Gastroesophageal sphincter (tissue), 4 donors: Measurements from ENCODE around the gene GOLM1. TPM values are rescaled to one million over a fixed set of nuclear protein-coding genes. Genes with fewer than 3 reads are reported as not detected.

Source experiments
- ATAC-seq: fragments of 150-250 bp; one replicate; pipeline ENCODE4 v1.9.1; 2016; ENCODE audit warnings: mild to moderate bottlenecking, moderate library complexity
- H3K27ac ChIP-seq, 4 donors: fragments of 200-600 bp; sonication (generic) in 3 of 4; 1 replicate in 3 of 4; 2 replicates in 1 of 4; pipeline ENCODE4 v1.5.1; 2016 to 2019
- H3K27me3 ChIP-seq: fragments of 200-600 bp; sonication (generic); one replicate; pipeline ENCODE4 v1.5.1; 2019
- H3K36me3 ChIP-seq, 2 donors: fragments of 200-600 bp; sonication (generic); one replicate each; pipeline ENCODE4 v1.5.1; 2019; ENCODE audit warnings: control low read depth in 1 of 2
- H3K4me1 ChIP-seq, 3 donors: fragments of 200-600 bp; sonication (generic); 1 replicate in 2 of 3; 2 replicates in 1 of 3; pipeline ENCODE4 v1.5.1; 2016 to 2019; ENCODE audit warnings: control low read depth in 2 of 3
- H3K4me3 ChIP-seq, 2 donors: fragments of 200-600 bp; sonication (generic); one replicate each; pipeline ENCODE4 v1.5.1; 2019; ENCODE audit warnings: mild to moderate bottlenecking in 1 of 2, moderate library complexity in 1 of 2
- H3K9me3 ChIP-seq, 3 donors: fragments of 200-600 bp; sonication (generic); one replicate each; pipeline ENCODE4 v1.5.1; 2017 to 2019; ENCODE audit warnings: control low read depth in 2 of 3
- EP300 ChIP-seq: sonication (generic); formaldehyde crosslinking; IDR thresholded peaks from one replicate; pipeline ENCODE4 v1.6.1; 2017; ENCODE audit warnings: antibody characterized with exemption, mild to moderate bottlenecking
- POLR2A ChIP-seq, 2 donors: fragments of 450-650 bp; IDR thresholded peaks; one replicate each; pipeline ENCODE4 v1.6.1; 2017; ENCODE audit warnings: antibody characterized with exemption in 2 of 2, mild to moderate bottlenecking in 2 of 2, moderate library complexity in 1 of 2
- POLR2AphosphoS5 ChIP-seq: sonication (generic); formaldehyde crosslinking; IDR thresholded peaks from one replicate; pipeline ENCODE4 v1.6.1; 2017; ENCODE audit warnings: antibody characterized with exemption
- WGBS, 2 donors: methylation state at CpG; one replicate each; pipeline ENCODE4 v1.1.5; 2018; ENCODE audit warnings: low coverage in 1 of 2; 5-methylcytosine and 5-hydroxymethylcytosine counted together
- total RNA-seq, 4 donors: library from RNA; depleted of rRNA; stranded (reverse); fragments of >200 nt; gene quantifications; one replicate each; pipeline ENCODE4 v1.1.0, GENCODE V29; 2016
- TF ChIP-seq, protein P1 (sequence below), 4 experiments: fragments of 200-600 bp in 2 of 4; fragments of 450-650 bp in 2 of 4; sonication (generic) in 1 of 4; IDR thresholded peaks; one replicate each; pipeline ENCODE4 v1.5.1; 2017 to 2019; ENCODE audit warnings: antibody characterized with exemption in 4 of 4, mild to moderate bottlenecking in 2 of 4, moderate library complexity in 2 of 4

Gene GOLM1
- total RNA-seq, 4 donors from 2014 or later: 4.8 to 22.2 (median 8.0) TPM

DNA sequence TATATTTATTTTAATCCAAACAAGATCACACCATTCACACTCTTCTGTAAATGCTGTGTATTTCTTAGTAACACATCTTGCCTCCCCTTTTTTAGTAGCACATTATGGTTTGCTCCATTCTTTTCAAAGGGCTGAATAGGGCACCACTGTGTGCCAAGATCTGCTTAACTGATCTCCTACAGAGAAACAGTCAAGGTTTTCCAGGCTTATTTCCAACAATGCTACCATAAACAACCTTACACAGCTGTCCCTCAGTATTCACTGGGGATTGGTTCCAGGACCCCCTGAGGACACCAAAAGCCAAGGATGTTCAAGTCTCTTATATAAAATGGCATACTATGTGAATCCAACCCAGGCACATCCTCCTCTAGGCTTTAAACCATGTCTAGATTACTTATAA is 16.5 kb downstream of the GOLM1 start:
- Histone ChIP-seq H3K27ac (no peak overlapping the region), H3K36me3 (no peaks in the 10 kb centered on the region), H3K27me3 (no peaks in the 10 kb centered on the region), H3K9me3 (no peaks in the 10 kb centered on the region), H3K4me1 (no peaks in the 10 kb centered on the region), H3K4me3 (no peak overlapping the region)
- ATAC-seq: no peak
- no peak for TF ChIP-seq EP300
- no peak for TF ChIP-seq POLR2A (IDR thresholded peaks at IDR 0.05)
- no peak for TF ChIP-seq POLR2AphosphoS5
- TF ChIP-seq, protein P1, sequence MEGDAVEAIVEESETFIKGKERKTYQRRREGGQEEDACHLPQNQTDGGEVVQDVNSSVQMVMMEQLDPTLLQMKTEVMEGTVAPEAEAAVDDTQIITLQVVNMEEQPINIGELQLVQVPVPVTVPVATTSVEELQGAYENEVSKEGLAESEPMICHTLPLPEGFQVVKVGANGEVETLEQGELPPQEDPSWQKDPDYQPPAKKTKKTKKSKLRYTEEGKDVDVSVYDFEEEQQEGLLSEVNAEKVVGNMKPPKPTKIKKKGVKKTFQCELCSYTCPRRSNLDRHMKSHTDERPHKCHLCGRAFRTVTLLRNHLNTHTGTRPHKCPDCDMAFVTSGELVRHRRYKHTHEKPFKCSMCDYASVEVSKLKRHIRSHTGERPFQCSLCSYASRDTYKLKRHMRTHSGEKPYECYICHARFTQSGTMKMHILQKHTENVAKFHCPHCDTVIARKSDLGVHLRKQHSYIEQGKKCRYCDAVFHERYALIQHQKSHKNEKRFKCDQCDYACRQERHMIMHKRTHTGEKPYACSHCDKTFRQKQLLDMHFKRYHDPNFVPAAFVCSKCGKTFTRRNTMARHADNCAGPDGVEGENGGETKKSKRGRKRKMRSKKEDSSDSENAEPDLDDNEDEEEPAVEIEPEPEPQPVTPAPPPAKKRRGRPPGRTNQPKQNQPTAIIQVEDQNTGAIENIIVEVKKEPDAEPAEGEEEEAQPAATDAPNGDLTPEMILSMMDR (IDR thresholded peaks at IDR 0.05): no peak

DNA sequence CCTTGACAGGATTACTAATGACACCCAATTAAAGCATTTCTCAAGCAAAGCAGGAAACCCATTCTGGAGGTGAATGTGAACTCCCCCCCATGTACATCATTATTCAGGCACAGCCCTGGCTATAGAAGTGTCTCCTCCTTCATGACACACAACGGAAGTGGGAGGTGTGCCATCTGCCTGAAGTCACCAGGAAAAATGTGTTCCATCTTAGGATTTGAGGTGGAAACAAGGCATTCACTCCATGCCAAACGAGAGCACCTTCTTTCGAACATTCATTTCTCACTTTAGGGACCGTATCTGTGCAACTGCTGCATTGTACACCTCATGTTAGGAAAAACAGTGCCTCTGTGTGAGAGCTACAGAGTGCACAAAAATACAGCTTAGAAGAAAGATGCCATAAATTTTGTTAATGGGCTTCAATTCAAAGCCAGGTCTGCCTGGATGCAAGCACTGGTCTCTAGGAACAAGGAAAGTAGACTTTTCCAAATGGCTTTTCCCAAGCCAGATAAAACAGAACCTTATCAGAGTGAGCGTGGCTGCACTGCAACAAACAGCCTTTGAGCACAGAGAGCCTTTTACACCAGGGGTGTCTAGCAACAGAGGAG is 19.4 kb downstream of the GOLM1 start:
- Histone ChIP-seq H3K27ac (no peak overlapping the region), H3K9me3 (no peaks in the 10 kb centered on the region), H3K36me3 (peaks cover 0 to 6% of the 10 kb centered on the region in 2 donors), H3K4me3 (no peak overlapping the region), H3K27me3 (no peaks in the 10 kb centered on the region), H3K4me1 (no peaks in the 10 kb centered on the region)
- no peak for TF ChIP-seq POLR2A (IDR thresholded peaks at IDR 0.05)
- no peak for TF ChIP-seq POLR2AphosphoS5
- TF ChIP-seq, protein P1 (IDR thresholded peaks at IDR 0.05): no peak
- TF ChIP-seq EP300: no peak
- WGBS, 2 donors: 52 to 69% methylated on average over 5 of the region's 5 CpGs
- no peak for ATAC-seq

DNA sequence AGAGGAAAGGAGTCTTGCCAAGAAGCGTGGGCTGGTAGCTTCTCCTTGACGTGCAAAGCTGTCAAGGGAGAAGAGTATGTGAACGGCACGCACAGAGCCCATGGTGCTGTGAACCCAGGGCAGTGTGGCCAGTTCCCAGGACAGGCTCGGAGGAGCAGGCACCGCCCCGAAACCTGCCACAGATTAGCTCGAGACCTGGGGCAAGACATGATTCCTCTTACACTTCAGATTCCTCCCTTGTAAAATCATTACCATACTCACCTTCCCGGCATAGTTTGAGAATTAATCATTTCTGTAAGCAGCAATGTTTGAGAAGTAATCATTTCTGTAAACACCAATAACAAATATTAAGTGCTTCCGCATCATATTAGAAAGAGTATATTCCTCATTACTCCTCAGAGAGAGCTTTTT is 19.9 kb downstream of the GOLM1 start:
- TF ChIP-seq, protein P1 (IDR thresholded peaks at IDR 0.05): no peak
- TF ChIP-seq POLR2A (IDR thresholded peaks at IDR 0.05) (no peak), EP300 (no peak), POLR2AphosphoS5 (no peak)
- WGBS, 2 donors: 60 to 73% methylated on average over 2 to 6 of the region's 10 CpGs
- Histone ChIP-seq H3K4me3 (no peak overlapping the region), H3K4me1 (no peaks in the 10 kb centered on the region), H3K9me3 (no peaks in the 10 kb centered on the region), H3K27ac (no peak overlapping the region), H3K36me3 (peaks cover 0 to 6% of the 10 kb centered on the region in 2 donors), H3K27me3 (no peaks in the 10 kb centered on the region)
- no peak for ATAC-seq

DNA sequence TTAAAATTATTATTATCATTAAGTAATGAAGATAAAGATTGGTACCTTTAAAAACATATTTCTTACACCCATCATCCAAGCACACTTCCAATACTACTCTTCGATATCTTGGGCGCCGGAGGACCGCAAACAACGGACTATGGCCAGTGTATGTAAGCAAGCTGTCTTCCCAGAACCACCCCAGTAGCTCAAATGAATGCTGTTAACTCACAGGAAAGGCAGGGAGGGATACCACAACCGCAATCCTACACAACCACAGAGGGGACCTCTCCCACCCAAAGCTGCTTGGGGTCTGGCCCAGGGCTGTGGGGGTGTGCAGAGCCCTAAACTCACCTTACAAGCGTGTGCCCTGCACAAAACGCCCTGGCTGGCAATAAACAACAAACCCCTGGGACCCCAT is 20.6 kb downstream of the GOLM1 start:
- WGBS, 2 donors: 98 to 100% methylated on average over 4 to 5 of the region's 8 CpGs
- H3K9me3 ChIP-seq: no peaks in the 10 kb centered on the region

DNA sequence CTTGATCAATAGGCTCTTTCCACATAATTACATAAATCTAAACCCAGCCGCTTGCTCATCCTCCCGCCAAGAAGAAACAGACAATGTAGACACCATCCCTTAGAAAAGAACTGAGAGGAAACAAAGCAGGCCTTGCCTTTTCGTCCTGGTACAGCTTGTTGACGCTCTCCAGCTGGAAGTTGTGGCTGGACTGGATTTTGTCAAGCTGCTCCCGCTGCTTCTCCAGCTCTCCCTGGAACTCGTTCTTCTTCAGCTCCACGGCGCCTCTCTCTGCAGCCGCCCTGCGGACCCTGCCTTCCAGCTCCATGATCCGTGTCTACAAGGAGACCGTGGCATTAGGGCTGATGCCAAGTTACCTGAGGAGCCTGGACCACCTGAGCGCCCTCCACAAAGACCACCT is 22.1 kb downstream of the GOLM1 start:
- H3K4me1 ChIP-seq: no peaks in the 10 kb centered on the region
- no peak for ATAC-seq
- H3K27me3 ChIP-seq: no peaks in the 10 kb centered on the region
- peaks cover 0 to 6% of the 10 kb centered on the region in 2 donors for H3K36me3 ChIP-seq
- no peaks in the 10 kb centered on the region for H3K9me3 ChIP-seq
- TF ChIP-seq POLR2AphosphoS5: peak; percentile 65
- TF ChIP-seq, protein P1 (IDR thresholded peaks at IDR 0.05): no peak
- H3K4me3 ChIP-seq: no peak overlapping the region
- WGBS, 2 donors: 65 to 78% methylated on average over 5 to 12 of the region's 13 CpGs
- no peak overlapping the region for H3K27ac ChIP-seq

More for the DNA sequence above, 20.6 kb downstream of the GOLM1 start:
- Histone ChIP-seq H3K4me1 (no peaks in the 10 kb centered on the region), H3K36me3 (peaks cover 0 to 6% of the 10 kb centered on the region in 2 donors), H3K27me3 (no peaks in the 10 kb centered on the region), H3K27ac (no peak overlapping the region), H3K4me3 (no peak overlapping the region)
- no peak for ATAC-seq
- TF ChIP-seq POLR2A (IDR thresholded peaks at IDR 0.05): no peak
- TF ChIP-seq, protein P1 (IDR thresholded peaks at IDR 0.05): no peak
- no peak for TF ChIP-seq EP300
- no peak for TF ChIP-seq POLR2AphosphoS5
